WI38 (cell line): ENCODE results near the gene MYRF.

Source experiments
- H3K4me3 ChIP-seq: 2 replicates; pipeline ENCODE4 v1.5.1; 2011; ENCODE audit warnings: low read depth, mild to moderate bottlenecking, control low read depth, low read length
- TF ChIP-seq, protein P1 (sequence below): IDR thresholded peaks from 2 replicates; pipeline ENCODE4 v1.5.1; 2012; ENCODE audit warnings: low read depth, mild to moderate bottlenecking, control low read depth, low read length

The MYRF gene

DNA sequence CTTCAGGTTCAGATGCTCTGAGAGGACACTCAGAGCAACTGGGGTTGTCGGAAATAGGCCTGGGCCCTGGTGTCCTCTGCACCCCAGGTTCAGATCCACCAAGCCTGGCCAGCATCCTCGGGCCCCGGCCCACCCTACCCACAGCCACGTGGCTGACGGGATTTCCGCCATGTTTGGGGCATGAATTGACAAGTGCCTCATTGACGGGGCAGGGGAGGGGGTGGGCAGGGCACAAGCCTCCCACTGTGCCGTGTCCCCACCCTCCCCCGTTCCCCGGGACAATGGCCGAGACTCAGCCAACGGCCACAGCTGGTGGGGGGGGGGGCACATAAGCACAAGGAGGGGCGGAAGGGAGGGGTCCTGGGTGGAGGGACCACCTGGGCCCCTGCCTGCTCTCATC lies 8.5 kb downstream of the MYRF start:
- H3K4me3 ChIP-seq: no peak overlapping the region
- TF ChIP-seq, protein P1, sequence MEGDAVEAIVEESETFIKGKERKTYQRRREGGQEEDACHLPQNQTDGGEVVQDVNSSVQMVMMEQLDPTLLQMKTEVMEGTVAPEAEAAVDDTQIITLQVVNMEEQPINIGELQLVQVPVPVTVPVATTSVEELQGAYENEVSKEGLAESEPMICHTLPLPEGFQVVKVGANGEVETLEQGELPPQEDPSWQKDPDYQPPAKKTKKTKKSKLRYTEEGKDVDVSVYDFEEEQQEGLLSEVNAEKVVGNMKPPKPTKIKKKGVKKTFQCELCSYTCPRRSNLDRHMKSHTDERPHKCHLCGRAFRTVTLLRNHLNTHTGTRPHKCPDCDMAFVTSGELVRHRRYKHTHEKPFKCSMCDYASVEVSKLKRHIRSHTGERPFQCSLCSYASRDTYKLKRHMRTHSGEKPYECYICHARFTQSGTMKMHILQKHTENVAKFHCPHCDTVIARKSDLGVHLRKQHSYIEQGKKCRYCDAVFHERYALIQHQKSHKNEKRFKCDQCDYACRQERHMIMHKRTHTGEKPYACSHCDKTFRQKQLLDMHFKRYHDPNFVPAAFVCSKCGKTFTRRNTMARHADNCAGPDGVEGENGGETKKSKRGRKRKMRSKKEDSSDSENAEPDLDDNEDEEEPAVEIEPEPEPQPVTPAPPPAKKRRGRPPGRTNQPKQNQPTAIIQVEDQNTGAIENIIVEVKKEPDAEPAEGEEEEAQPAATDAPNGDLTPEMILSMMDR: no peak

DNA sequence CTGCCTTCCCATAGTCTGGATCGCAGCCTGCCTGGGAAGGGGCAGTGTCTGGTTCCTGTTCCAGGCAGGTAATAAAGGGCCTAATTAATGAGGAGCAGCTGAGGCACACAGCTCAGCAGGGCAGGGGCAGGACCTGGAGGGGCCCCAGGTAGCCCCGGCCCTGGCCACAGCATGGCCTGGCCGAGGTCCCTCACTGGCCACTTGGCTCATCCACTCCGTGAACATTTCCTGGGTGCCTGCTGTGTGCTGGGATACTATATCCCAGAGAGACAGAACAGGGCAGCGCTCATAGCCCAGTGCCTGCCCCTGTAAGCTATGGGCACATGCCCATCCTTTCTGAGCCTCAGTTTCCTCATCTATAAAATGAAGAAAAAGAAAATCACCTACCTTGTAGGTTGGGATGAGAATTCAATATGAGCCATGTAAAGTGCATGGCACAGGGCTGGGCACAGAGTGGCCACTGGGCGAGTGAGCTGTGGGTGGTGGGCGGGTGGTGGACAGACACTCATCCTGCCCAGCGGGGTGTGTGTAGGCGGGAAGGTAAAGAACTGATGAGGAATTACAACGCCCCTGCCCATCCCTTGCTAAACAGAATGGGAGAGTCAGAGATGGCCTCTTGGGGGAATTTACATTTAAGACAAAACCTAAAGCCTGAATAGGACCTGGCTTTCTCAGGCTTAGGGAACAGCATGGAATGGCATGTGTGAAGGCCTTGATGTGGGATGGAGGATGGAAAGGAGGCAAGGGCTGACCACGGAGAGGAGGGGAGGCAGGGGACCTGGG lies 9.2 kb downstream of the MYRF start:
- H3K4me3 ChIP-seq: no peak overlapping the region
- TF ChIP-seq, protein P1: no peak

DNA sequence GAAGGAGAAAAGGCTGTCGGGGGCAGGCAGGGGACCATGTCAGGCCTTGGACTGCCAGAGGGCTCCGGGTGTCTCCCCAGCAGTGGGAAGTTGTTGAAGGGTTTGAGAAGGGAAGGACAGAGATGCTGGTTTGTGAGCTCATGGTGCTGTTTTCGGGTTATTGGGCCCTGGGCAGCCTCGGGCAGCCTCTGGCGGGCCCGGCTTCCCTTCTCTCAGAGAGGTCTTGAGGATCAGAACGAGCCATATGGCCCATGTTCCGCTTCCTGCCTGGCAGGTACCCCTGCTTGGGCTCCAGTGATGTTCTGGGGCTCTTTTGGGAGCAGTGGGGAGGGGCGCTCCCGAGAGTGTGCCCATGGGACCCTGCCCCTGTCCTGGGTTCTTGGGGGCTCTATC lies 9.8 kb downstream of the MYRF start:
- TF ChIP-seq, protein P1: no peak
- no peak overlapping the region for H3K4me3 ChIP-seq

DNA sequence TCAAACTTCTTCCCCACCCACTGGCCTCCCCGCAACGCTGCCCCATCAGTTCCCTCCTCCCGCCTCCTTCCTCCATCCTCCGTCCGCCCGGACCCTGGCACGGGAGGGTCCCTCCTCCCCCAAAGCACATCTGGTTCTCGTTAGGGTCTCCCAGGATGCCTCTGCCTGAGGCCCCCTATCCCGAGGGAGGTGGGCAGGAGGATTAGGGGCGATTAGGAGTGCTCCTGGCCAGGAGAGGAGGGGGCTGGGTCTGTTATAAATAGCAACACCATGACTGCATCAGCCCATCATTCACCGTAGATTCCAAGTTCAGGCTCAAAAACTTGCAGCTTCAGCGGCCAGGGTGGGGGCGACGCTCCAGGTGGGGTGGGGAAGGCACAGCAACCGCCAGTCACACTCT lies 10.4 kb downstream of the MYRF start:
- TF ChIP-seq, protein P1: no peak
- H3K4me3 ChIP-seq: no peak overlapping the region

DNA sequence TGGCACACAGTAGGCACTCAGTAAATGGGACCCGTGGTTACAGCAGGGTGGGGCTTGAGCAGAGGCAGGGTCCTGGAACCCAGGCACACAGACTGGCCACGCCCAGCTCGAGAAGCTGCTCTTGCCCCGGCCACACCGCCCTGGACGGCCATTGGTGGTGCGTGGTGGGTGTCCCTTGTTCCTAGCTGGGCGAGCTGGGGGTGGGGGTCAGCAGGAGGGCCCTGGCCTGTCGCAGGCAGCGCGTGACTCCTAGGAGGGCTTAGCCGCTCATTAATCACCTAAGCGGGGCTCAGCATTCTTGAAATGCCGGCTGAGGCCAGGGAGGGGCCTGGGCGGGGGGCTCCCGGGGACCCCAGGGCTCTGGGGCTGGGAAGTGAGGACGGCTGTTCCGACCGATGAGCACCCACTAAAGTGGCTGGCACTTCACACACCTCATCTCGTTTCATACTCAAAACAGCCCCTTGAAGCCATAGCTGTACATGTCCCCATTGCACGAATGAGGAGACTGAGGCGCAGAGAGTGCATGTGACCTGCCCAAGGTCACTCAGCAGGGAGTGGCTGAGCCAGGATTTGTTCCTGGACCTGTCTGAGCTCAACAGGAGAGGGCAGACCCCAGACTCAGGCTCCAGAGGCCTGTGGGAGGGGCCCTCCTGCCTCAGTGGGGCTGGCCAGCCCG lies 11.6 kb downstream of the MYRF start:
- H3K4me3 ChIP-seq: no peak overlapping the region
- TF ChIP-seq, protein P1: no peak

DNA sequence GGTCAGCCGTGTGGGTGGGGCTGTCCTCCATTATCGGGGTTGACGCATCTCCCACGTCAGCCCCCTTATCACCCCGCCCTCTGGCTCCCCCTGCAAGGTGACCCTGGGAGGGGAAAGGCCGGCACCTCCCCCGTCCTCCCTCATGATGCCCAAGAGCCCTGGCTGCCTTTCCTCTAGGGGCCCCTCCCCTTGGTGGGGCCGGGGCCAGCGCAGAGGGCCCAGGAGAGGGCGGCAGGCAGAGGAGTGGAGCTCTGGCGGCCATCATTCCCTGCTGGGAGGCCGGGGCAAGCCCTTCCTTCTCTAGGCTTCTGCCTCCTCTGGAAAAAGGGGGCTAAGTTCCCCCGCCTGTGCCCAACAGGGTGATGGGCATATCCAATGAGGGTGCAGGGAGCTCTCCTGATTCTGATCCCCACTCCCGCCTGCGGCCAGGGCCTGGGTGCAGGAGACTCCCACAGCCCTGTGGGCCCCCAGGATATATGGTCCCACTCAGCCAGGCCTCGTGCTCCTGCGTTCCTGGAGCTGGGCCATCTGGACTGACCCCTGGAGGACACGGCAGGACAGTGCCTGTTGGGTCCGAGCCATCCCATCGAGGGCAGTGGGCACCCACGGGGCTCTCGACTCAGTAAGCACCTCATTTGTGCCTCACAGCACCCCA lies 12.3 kb downstream of the MYRF start:
- TF ChIP-seq, protein P1: no peak
- no peak overlapping the region for H3K4me3 ChIP-seq
